Measurements from ENCODE around the gene ZBTB46.

The ZBTB46 gene

GRCh38 chr20:63702751-63703470, 128.2 kb downstream of the ZBTB46 start:
- no peak for DNase-seq

- no peak for DNase-seq
These were observed 128.9 kb downstream of the ZBTB46 start for GRCh38 chr20:63702036-63702665.

GRCh38 chr20:63701329-63702035, 129.6 kb downstream of the ZBTB46 start:
- DNase-seq = no peak

GRCh38 chr20:63701051-63701328, 130.1 kb downstream of the ZBTB46 start:
- no peak for DNase-seq

- no peak for DNase-seq
These were observed 130.6 kb downstream of the ZBTB46 start for GRCh38 chr20:63700199-63701050.

GRCh38 chr20:63699466-63700198, 131.4 kb downstream of the ZBTB46 start:
- no peak for DNase-seq

GRCh38 chr20:63698739-63699465, 132.2 kb downstream of the ZBTB46 start:
- DNase-seq = no peak

- DNase-seq = no peak
These were observed 133.1 kb downstream of the ZBTB46 start for GRCh38 chr20:63697868-63698545.

GRCh38 chr20:63697357-63697867, 133.7 kb downstream of the ZBTB46 start:
- no peak for DNase-seq

GRCh38 chr20:63696628-63697356, 134.3 kb downstream of the ZBTB46 start, which contains the start of gene TNFRSF6B:
Gene TNFRSF6B, plus strand, starts transcription at chr20:63696652. Its CDS starts 116 bp downstream, at chr20:63696768.
- DNase-seq = no peak

- DNase-seq = no peak
These were observed 134.8 kb downstream of the ZBTB46 start for GRCh38 chr20:63696306-63696627.

GRCh38 chr20:63695424-63696305, 135.4 kb downstream of the ZBTB46 start:
- no peak for DNase-seq

GRCh38 chr20:63694584-63695423, 136.3 kb downstream of the ZBTB46 start:
- no peak for DNase-seq

- no peak for DNase-seq
These were observed 137.1 kb downstream of the ZBTB46 start for GRCh38 chr20:63693733-63694583.
